ENCODE results near the gene TMEM52B. TPM values are rescaled to one million over a fixed set of nuclear protein-coding genes. Genes with fewer than 3 reads are reported as not detected.

TMEM52B gene
- total RNA-seq, 1 donor from 2014 or later = 1.1 TPM

DNA sequence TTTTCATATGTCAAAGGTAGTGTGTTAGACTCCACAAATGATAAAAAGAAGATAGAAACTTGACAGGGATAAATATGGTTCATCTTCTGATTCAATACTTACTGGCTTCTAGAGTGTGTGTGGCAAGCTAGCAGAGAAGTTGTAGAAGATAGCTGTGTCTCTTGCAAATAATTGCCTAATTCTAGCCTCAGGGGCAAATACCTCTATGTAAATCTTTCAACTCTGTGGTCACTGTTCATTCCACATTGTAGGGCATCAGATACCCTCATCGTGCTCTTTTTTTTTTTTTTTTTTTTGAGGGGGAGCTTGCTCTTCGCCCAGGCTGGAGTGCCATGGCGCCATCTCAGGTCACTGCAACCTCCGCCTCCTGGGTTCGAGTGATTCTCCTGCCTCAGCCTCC, 8.6 kb upstream of the TMEM52B start:
- no peak overlapping the region for H3K27ac Mint-ChIP-seq
- H3K9me3 Mint-ChIP-seq = no peaks in the 10 kb centered on the region

DNA sequence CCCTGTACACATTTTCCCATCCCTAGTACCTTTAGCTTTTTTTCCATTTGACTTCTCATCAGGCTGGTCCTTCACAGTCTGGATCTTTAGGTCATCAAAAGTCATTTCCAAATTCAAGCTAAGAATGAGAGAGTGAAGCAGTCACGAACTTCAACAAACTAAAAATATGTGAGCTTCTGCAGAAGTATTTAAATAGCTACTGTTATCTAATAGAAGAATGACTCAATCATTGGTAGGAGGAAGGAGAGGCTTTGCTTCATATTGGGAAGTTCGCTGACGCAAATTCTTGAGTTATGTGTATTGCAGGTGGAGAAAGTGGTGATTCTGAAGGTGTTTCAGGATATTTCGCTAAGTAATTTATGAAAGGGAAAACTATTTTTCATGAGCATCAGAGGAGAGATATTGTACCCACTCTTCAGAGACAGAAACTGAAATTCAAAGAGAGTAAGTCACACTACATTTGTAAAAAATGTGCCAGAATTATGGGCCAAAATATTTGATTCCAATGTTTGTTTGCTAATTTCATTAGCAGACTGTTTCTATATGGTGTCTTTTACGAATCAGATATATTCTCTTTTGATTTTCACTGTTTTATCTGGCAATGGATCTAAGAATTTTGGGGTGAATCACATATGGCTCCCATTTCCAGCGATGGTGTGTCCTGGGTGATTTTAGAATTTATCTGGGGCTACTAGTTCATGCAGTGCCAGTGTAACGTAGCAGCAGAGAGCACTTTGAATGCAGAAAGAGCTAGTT, 6.7 kb upstream of the TMEM52B start, which contains the start of gene OLR1:
Gene OLR1 (minus strand): TSS at position 160 of the 756 bp plus-strand sequence. CDS start 55 bp downstream, at position 105.
- Mint-ChIP-seq H3K4me1 (peaks cover 32% of the 10 kb centered on the region), H3K4me3 (no peak within 1 kb of the TSS), H3K27ac (no peak within 1 kb of the TSS), H3K36me3 (no peaks in the 10 kb centered on the region), H3K27me3 (ENCODE audit: low read depth) (no peaks in the 10 kb centered on the region), H3K9me3 (no peaks in the 10 kb centered on the region)
- TF ChIP-seq, protein P1, sequence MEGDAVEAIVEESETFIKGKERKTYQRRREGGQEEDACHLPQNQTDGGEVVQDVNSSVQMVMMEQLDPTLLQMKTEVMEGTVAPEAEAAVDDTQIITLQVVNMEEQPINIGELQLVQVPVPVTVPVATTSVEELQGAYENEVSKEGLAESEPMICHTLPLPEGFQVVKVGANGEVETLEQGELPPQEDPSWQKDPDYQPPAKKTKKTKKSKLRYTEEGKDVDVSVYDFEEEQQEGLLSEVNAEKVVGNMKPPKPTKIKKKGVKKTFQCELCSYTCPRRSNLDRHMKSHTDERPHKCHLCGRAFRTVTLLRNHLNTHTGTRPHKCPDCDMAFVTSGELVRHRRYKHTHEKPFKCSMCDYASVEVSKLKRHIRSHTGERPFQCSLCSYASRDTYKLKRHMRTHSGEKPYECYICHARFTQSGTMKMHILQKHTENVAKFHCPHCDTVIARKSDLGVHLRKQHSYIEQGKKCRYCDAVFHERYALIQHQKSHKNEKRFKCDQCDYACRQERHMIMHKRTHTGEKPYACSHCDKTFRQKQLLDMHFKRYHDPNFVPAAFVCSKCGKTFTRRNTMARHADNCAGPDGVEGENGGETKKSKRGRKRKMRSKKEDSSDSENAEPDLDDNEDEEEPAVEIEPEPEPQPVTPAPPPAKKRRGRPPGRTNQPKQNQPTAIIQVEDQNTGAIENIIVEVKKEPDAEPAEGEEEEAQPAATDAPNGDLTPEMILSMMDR (IDR thresholded peaks at IDR 0.05; ENCODE audit: unreplicated experiment) = no peak
- DNase-seq (ENCODE audit: low spot score in 2 of 2, unreplicated experiment in 2 of 2) = no peak

More for the DNA sequence above, 8.6 kb upstream of the TMEM52B start:
- TF ChIP-seq, protein P1 (IDR thresholded peaks at IDR 0.05; ENCODE audit: unreplicated experiment) = no peak
- H3K27me3 Mint-ChIP-seq (ENCODE audit: low read depth) = no peaks in the 10 kb centered on the region
- H3K36me3 Mint-ChIP-seq = no peaks in the 10 kb centered on the region
- DNase-seq (ENCODE audit: low spot score in 2 of 2, unreplicated experiment in 2 of 2) = no peak
- H3K4me3 Mint-ChIP-seq = no peak overlapping the region
- H3K4me1 Mint-ChIP-seq = peaks cover 26% of the 10 kb centered on the region

DNA sequence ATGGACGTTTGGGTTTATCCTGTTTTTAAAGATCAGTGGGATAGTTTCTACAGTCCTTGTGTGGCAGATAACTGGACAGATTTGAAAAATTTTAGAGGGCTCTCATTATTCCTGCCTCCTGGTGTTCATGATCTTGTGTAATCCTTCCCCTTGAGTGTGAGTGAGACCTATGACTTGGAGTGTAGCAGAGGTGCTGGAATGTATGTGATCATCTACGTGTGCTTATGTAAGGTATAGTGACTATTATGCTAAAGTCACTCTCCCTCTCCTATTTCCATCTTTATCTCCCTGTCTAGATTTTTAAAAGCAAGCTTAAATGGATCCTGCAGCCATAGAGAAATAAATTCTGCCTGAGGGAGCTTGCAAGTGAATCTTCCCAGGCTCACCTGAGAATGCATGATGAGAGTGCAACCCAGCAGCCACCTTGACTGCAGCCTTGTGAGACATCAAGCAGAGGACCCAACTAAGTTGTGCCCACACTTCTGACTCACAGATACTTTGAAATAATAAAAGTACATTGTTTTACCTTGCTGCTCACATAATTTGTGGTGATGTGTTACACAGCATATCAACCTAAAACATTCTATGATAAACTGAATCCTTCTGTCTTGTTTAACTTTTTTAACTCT, 3.7 kb upstream of the TMEM52B start:
- no peak for DNase-seq (ENCODE audit: low spot score in 2 of 2, unreplicated experiment in 2 of 2)
- no peaks in the 10 kb centered on the region for H3K36me3 Mint-ChIP-seq
- peak overlapping the region; percentile 75 for H3K27ac Mint-ChIP-seq
- TF ChIP-seq, protein P1 (IDR thresholded peaks at IDR 0.05; ENCODE audit: unreplicated experiment) = no peak
- no peaks in the 10 kb centered on the region for H3K27me3 Mint-ChIP-seq (ENCODE audit: low read depth)
- peaks cover 35% of the 10 kb centered on the region for H3K4me1 Mint-ChIP-seq
- H3K4me3 Mint-ChIP-seq = no peak overlapping the region
- no peaks in the 10 kb centered on the region for H3K9me3 Mint-ChIP-seq

DNA sequence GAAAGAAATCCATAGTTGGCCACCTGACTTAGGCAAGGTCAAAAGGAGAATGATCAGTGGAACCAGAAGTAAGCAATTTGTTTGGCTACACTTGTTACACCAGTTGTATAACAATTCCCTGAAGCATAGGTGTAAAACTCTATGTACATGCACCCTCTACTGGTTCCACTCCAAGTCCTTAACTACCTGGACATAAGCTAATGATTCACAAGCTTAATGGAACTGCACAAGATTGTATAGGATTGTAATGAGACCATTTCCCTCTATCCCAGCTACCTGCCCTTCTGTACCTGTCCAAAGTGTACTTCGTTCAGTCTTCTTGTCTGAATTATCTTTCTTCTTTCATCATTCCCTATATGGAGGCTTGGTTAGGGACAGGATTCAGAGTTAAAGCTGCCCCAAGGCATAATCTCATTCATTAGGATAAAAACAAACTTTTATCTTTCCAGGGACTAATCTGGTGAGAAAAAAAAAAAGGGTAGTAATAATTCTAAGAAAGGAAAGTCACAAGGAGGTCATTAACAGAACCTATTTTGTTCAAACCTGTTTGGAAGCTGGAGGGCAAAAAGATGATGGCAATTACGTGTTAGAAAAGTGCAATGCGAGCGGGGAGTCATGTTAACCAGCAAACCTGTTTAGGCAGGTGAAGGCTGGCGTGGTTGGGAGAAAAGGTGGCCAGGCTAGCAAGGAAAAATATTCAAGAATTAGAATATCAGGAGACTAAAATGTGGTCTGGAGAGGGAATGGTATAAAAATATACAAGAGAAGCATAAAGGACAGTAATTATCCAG, 2.8 kb upstream of the TMEM52B start:
- TF ChIP-seq, protein P1 (IDR thresholded peaks at IDR 0.05; ENCODE audit: unreplicated experiment) = no peak
- H3K27me3 Mint-ChIP-seq (ENCODE audit: low read depth) = no peaks in the 10 kb centered on the region
- no peaks in the 10 kb centered on the region for H3K9me3 Mint-ChIP-seq
- no peaks in the 10 kb centered on the region for H3K36me3 Mint-ChIP-seq
- H3K27ac Mint-ChIP-seq = peak overlapping the region; percentile 75
- H3K4me3 Mint-ChIP-seq = no peak overlapping the region
- H3K4me1 Mint-ChIP-seq = peaks cover 40% of the 10 kb centered on the region
- DNase-seq (ENCODE audit: low spot score in 2 of 2, unreplicated experiment in 2 of 2) = no peak

DNA sequence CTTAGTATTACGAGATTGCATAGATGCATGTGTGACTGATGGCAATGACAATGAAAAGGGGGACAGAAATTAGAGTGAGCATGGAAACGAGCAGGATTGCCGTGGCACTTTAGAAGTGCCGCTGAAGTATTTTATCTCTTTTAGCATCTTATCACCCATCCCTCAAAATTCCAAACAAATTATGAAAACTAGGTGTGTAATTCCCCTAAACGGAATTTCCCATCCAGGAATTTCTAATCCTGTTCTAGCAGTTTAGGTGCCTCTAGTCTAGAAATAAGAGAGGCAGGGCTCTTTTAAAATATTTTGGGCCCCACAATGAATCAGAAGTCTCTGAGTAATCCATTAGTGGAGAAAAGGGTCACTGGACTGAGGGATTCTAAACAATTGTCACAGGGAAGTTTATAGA, 947 bp downstream of the TMEM52B start:
- TF ChIP-seq, protein P1 (IDR thresholded peaks at IDR 0.05; ENCODE audit: unreplicated experiment) = no peak
- Mint-ChIP-seq H3K27ac (peak overlapping the region; percentile 89), H3K9me3 (no peaks in the 10 kb centered on the region)

More for the DNA sequence above, 947 bp downstream of the TMEM52B start:
- H3K4me1 Mint-ChIP-seq = peaks cover 54% of the 10 kb centered on the region
- no peaks in the 10 kb centered on the region for H3K36me3 Mint-ChIP-seq
- DNase-seq (ENCODE audit: low spot score in 2 of 2, unreplicated experiment in 2 of 2) = no peak
- H3K4me3 Mint-ChIP-seq = peak overlapping the region; percentile 1
- H3K27me3 Mint-ChIP-seq (ENCODE audit: low read depth) = no peaks in the 10 kb centered on the region
